ES-I3 (cell line): ENCODE measurements around the gene YTHDC2.

ENCODE experiments used
- H3K36me3 ChIP-seq: 2 replicates; pipeline ENCODE4 v1.6.1; 2013; ENCODE audit warnings: mild to moderate bottlenecking, low read length, control low read depth, moderate library complexity; ENCODE audit not compliant: insufficient read depth
- H3K4me1 ChIP-seq: 2 replicates; pipeline ENCODE4 v1.6.1; 2013; ENCODE audit warnings: mild to moderate bottlenecking, control low read depth, low read length; ENCODE audit not compliant: insufficient read depth
- H3K9ac ChIP-seq: 2 replicates; pipeline ENCODE4 v1.6.1; 2013; ENCODE audit warnings: low read depth, mild to moderate bottlenecking, low read length, moderate library complexity
- H3K9me3 ChIP-seq: 2 replicates; pipeline ENCODE4 v1.6.1; 2013; ENCODE audit warnings: mild to moderate bottlenecking, low read length, moderate library complexity; ENCODE audit not compliant: control insufficient read depth, insufficient read depth

YTHDC2 gene

GRCh38 chr5:113505181-113505580, 8.3 kb upstream of the YTHDC2 start:
- Histone ChIP-seq H3K9ac (no peak overlapping the region), H3K36me3 (no peaks in the 10 kb centered on the region), H3K4me1 (no peaks in the 10 kb centered on the region)

GRCh38 chr5:113507601-113508000, 5.9 kb upstream of the YTHDC2 start:
- Histone ChIP-seq H3K4me1 (no peaks in the 10 kb centered on the region), H3K9me3 (no peaks in the 10 kb centered on the region), H3K36me3 (no peaks in the 10 kb centered on the region), H3K9ac (no peak overlapping the region)

More at GRCh38 chr5:113505181-113505580, 8.3 kb upstream of the YTHDC2 start:
- H3K9me3 ChIP-seq = no peaks in the 10 kb centered on the region

GRCh38 chr5:113508756-113509155, 4.7 kb upstream of the YTHDC2 start:
- H3K9me3 ChIP-seq = no peaks in the 10 kb centered on the region
- no peak overlapping the region for H3K9ac ChIP-seq
- H3K36me3 ChIP-seq = no peaks in the 10 kb centered on the region
- H3K4me1 ChIP-seq = no peaks in the 10 kb centered on the region

- no peaks in the 10 kb centered on the region; the same call in 1 of the 2 replicates for H3K9me3 ChIP-seq
- no peaks in the 10 kb centered on the region for H3K36me3 ChIP-seq
- no peaks in the 10 kb centered on the region for H3K4me1 ChIP-seq
- no peak overlapping the region for H3K9ac ChIP-seq
Measured at GRCh38 chr5:113510836-113511451, 2.5 kb upstream of the YTHDC2 start.

GRCh38 chr5:113512341-113512740, 1.2 kb upstream of the YTHDC2 start:
- Histone ChIP-seq H3K36me3 (no peaks in the 10 kb centered on the region), H3K9ac (no peak overlapping the region), H3K9me3 (no peaks in the 10 kb centered on the region; the same call in 1 of the 2 replicates), H3K4me1 (no peaks in the 10 kb centered on the region)

- H3K9me3 ChIP-seq = no peaks in the 10 kb centered on the region; the same call in 1 of the 2 replicates
- peak overlapping the region; percentile 93; the same call in 1 of the 2 replicates for H3K9ac ChIP-seq
- H3K36me3 ChIP-seq = no peaks in the 10 kb centered on the region
- H3K4me1 ChIP-seq = no peaks in the 10 kb centered on the region
Measured at GRCh38 chr5:113514289-113514635, 768 bp downstream of the YTHDC2 start.

GRCh38 chr5:113518884-113519283, 5.4 kb downstream of the YTHDC2 start:
- H3K4me1 ChIP-seq = no peaks in the 10 kb centered on the region
- no peaks in the 10 kb centered on the region; the same call in 1 of the 2 replicates for H3K9me3 ChIP-seq
- no peak overlapping the region for H3K9ac ChIP-seq
- H3K36me3 ChIP-seq = no peaks in the 10 kb centered on the region

GRCh38 chr5:113519412-113519811, 5.9 kb downstream of the YTHDC2 start:
- Histone ChIP-seq H3K9me3 (no peaks in the 10 kb centered on the region; the same call in 1 of the 2 replicates), H3K9ac (no peak overlapping the region), H3K36me3 (no peaks in the 10 kb centered on the region), H3K4me1 (no peaks in the 10 kb centered on the region)

- Histone ChIP-seq H3K9me3 (no peaks in the 10 kb centered on the region), H3K36me3 (no peaks in the 10 kb centered on the region), H3K4me1 (no peaks in the 10 kb centered on the region; the same call in 1 of the 2 replicates), H3K9ac (no peak overlapping the region)
Measured at GRCh38 chr5:113520429-113520828, 6.9 kb downstream of the YTHDC2 start.

GRCh38 chr5:113520899-113521298, 7.4 kb downstream of the YTHDC2 start:
- H3K4me1 ChIP-seq = no peaks in the 10 kb centered on the region; the same call in 1 of the 2 replicates
- no peaks in the 10 kb centered on the region for H3K36me3 ChIP-seq
- H3K9ac ChIP-seq = no peak overlapping the region
- no peaks in the 10 kb centered on the region for H3K9me3 ChIP-seq

- H3K9ac ChIP-seq = no peak overlapping the region
- H3K9me3 ChIP-seq = no peaks in the 10 kb centered on the region
- H3K4me1 ChIP-seq = peaks cover 3% of the 10 kb centered on the region; the same call in 1 of the 2 replicates
- no peaks in the 10 kb centered on the region for H3K36me3 ChIP-seq
Measured at GRCh38 chr5:113523168-113523567, 9.7 kb downstream of the YTHDC2 start.

- Histone ChIP-seq H3K9ac (no peak overlapping the region), H3K36me3 (no peaks in the 10 kb centered on the region), H3K4me1 (peaks cover 3% of the 10 kb centered on the region; the same call in 1 of the 2 replicates), H3K9me3 (peaks cover 2% of the 10 kb centered on the region; the same call in 1 of the 2 replicates)
Measured at GRCh38 chr5:113524927-113525326, 11.4 kb downstream of the YTHDC2 start.

GRCh38 chr5:113526421-113526820, 12.9 kb downstream of the YTHDC2 start:
- peaks cover 11% of the 10 kb centered on the region; the same call in 1 of the 2 replicates for H3K9me3 ChIP-seq
- no peak overlapping the region for H3K9ac ChIP-seq
- H3K36me3 ChIP-seq = no peaks in the 10 kb centered on the region
- peaks cover 3% of the 10 kb centered on the region; the same call in 1 of the 2 replicates for H3K4me1 ChIP-seq

- peaks cover 13% of the 10 kb centered on the region; the same call in 1 of the 2 replicates for H3K9me3 ChIP-seq
- H3K4me1 ChIP-seq = peaks cover 3% of the 10 kb centered on the region; the same call in 1 of the 2 replicates
- no peak overlapping the region for H3K9ac ChIP-seq
- no peaks in the 10 kb centered on the region for H3K36me3 ChIP-seq
Measured at GRCh38 chr5:113527746-113528145, 14.3 kb downstream of the YTHDC2 start.

- H3K36me3 ChIP-seq = no peaks in the 10 kb centered on the region
- peaks cover 13% of the 10 kb centered on the region; the same call in 1 of the 2 replicates for H3K9me3 ChIP-seq
- no peaks in the 10 kb centered on the region for H3K4me1 ChIP-seq
- no peak overlapping the region for H3K9ac ChIP-seq
Measured at GRCh38 chr5:113531481-113532159, 18.1 kb downstream of the YTHDC2 start.
